Ramos (cell line): Measurements from ENCODE around the gene GON4L.
"Not testable (repeated sequence)": the region's sequence is repeated elsewhere in the genome, so short reads cannot be mapped to it uniquely, and the experiment has no call there.

Experiments used
- in situ Hi-C: fragments of 300-500 bp; cut with MboI; formaldehyde crosslinking; loops from one replicate; pipeline ENCODE4 v1.14.3; 2022; ENCODE audit warnings: low sequenced_read_pairs; ENCODE audit not compliant: unreplicated experiment

GON4L gene

DNA sequence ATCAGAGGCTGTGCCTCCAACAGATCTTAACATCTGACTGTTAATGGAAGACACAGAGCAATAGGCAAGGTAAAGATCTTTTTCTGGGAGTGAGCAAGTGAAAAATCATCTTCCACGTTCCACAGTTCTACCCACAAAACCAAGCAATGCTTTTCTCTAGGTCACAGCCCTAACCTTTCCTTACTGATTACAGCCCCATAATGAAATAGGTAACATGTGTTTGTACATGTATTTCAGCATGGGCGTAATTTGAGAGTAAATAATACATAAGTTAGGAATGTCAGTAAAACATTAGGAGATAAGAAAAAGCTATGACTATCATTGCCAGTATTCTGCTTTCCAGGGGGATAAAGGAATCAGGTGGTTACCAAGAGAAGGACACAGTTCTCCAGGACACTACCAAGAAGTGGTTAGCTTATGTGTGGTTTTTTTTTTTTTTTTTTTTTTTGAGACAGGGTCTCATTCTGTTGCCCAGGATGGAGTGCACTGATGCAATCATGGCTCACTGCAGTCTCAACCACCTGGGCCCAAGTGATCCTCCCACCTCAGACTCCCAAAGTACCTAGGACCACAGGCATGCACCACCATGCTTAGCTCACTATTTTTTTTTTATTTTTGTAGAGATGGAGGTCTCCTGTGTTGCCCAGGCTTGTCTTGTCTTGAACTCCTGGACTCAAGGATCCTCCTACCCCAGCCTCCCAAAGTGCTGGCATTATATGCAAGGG is 96.1 kb downstream of the GON4L start:
- in situ Hi-C loops, result no loop called here

DNA sequence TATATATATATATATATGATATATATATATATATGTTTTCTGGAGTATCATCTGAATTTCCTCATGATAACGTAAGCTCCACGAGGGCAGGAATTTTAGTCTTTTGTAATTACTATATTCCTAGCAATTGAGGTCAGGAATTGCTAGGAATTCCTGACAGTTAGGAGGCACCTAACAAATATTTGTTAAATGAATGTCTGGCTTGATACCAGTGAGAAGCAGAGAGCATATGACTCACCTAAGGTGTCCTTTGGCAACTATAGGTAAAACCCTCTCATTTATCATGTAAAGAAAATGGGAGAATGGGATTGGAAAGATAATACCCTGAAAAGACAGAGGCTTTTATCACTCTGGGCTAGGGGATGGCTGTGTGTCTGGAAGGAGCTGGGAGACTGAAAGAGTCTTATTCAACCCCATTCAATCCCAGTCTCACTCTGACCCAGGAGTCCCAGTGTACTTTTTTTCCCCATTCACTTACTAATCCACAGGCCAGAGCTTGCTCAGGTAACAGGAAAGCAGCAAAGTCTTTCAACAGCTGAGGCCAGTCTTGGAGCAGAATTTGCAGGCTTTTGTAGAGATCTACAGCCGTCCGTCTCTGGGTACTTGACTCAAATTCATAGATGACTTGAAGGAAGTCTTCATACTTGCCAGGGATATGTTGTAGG is 96.9 kb downstream of the GON4L start:
- in situ Hi-C loops, result no loop called here

DNA sequence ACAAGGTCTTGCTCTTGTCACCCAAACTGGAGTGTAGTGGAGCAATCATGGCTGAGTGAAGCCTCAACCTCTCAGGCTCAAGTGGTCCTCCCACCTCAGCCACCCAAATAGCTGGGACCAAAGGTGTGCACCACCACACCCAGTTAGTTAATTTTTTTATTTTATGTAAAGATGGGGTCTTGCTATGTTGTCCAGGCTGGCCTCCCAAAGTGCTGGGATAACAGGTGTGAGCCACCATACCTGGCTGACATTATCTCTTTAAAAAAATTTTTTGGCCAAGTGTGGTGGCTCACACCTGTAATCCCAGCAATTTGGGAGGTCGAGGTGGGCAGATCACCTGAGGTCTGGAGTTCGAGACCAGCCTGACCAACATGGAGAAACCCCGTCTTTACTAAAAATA is 98.0 kb downstream of the GON4L start:
- in situ Hi-C loops, result not testable (repeated sequence)

DNA sequence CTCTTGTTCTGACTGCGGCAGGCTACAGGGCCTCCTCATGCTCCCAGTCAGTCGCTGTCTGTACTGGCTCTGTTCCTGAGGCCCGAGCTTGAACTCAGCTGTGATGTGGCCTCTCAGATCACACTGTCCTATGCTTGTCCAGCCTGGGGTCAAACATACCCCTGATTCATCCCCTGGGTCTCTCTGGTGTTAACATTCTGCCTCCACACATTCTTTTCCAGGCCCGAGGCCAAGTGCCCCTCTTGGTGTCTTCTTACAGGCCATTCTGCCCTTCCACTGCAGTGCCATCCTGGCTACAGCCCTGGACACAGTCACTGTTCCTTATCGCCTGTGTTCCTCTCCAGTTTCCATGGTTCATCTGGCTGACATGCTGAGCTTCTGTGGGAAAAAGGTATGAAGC is 108.9 kb downstream of the GON4L start:
- in situ Hi-C loops, result not testable (repeated sequence)

DNA sequence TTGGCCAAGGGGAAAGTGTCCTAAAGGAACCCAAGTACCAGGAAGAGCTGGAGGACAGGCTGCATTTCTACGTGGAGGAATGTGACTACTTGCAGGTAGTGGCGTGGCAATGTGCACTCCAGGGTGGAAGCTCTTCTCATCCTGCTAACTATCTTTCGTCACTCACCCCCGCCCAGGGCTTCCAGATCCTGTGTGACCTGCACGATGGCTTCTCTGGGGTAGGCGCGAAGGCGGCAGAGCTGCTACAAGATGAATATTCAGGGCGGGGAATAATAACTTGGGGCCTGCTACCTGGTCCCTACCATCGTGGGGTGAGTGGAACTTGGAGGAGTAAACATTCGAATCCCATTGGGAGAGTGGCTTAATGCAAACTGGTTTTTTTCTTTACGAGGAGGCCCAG is 109.4 kb downstream of the GON4L start:
- in situ Hi-C loops, result not testable (repeated sequence)

DNA sequence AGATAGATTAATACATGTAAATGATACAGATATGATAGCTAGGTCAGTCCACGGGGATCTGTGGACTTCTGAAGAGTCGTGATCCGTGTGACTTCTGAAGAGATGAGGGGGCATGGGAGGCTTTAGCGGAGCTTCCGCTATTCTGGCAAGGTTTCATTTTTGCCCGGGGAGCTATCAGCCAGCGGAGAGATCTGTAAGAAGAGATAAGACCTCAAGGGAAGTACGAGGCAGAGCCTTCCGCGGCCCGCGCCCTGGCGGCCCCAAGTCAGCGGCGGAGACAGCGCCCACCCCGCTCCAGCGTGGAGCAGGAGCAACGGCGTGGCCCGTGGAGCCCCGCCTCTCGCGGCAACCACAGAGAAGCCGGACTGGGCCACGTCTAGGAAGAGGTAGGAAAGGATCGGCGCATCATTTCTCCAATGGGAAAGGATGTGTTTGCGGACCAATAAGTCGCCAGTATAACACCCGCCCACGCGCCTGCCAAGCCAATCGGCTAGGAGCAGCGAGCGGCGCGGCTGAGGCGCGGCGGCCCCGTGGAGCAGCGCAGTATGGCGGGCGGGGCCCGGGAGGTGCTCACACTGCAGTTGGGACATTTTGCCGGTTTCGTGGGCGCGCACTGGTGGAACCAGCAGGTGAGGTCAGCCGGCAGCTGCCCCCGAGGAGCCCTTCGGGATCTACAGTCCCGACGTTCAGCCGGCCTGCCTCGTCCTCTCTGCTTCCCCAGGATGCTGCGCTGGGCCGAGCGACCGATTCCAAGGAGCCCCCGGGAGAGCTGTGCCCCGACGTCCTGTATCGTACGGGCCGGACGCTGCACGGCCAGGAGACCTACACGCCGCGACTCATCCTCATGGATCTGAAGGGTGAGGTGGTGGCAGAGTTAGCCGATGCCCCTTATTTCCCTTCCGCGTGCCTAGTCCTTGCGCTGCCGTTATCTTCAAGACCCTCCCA is 111.5 kb downstream of the GON4L start:
- in situ Hi-C loops, result not testable (repeated sequence)

DNA sequence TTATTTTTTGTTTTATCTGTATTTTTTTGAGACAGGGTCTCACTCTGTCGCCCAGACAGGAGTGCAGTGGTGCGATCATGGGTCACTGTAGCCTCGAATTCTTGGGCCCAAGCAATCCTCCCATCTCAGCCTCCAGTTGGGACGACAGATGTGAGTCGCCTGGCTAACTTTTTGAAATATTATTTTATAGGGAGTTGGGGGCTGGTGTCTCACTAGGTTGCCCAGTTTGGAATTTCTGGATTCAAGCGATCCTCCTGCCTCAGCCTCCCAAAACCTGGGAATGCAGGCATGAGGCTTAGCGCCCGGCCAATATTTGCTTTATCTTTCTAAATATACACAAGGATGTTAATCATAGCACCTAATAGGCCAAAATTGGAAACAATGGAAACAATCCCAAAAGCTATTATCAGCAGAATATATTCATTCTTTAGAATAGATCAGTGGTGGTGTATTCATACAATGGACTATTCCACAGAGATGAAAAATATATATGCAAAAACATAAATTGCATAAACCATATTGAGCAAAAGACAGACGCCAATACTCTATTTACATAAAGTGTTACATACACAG is 112.2 kb downstream of the GON4L start:
- in situ Hi-C loops, result no loop called here

DNA sequence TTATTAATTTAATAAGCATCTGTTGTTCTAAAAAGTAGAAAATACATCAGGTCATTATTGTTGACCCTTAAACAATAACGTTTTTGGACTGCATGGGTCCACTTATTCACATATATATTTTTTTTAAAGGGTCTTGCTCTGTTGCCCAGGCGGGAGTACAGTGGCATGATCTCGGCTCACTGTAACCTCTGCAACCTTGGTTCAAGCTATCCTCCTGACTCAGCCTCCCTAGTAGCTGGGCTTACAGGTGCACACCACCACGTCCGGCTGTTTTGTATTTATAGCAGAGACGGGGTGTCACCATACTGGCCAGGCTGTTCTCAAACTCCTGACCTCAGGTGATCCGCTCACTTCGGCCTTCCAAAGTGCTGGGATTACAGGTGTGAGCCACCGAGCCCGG is 115.1 kb downstream of the GON4L start:
- in situ Hi-C loops, result no loop called here

DNA sequence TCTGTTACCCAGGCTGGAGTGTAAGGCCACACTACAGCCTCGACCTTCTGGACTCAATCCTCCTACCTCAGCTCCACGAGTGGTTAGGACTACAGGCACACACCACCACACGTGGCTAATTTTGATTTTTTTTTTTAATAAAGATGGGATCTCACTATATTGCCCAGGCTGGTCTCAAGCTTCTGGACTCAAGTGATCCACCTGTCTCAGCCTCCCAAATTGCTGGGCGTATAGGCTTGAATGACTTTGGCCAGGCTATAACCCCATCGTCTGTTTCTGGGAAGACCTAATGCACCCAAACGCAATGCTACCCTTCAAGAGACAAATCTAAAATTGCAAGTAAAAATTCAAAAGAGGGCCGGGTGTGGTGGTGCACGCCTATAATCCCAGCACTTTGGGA is 116.0 kb downstream of the GON4L start:
- in situ Hi-C loops, result no loop called here

DNA sequence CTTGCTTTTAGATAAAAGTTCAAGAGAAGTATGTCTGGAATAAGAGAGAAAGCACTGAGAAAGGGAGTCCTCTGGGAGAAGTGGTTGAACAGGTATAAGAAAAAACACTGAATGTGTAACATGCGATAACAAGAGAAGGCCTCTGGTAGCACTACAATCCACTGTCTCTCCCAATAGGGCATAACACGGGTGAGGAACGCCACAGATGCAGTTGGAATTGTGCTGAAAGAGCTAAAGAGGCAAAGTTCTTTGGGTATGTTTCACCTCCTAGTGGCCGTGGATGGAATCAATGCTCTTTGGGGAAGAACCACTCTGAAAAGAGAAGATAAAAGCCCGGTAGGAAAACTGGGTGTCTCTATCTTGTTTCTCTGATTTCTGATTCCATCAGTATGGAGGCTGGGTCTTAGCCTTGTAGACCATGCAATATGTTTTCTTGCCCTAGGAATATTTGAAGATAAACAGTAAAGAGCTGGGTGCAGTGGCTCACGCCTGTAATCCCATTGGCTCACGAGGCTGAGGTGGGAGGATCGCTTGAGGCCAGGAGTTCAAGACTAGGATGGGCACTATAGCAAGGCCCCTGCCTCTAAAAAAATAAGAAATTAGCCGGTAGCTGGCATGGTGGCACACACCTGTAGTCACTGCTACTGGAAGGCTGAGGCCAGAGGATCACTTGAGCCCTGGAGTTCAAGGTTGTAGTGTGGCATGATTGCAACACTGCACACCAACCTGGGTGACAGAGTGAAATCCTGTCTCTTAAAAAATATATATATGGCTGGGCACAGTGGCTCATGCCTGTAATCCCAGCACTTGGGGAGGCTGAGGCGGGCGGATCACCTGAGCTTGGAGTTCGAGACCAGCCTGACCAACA is 127.7 kb downstream of the GON4L start:
- in situ Hi-C loops, result no loop called here

DNA sequence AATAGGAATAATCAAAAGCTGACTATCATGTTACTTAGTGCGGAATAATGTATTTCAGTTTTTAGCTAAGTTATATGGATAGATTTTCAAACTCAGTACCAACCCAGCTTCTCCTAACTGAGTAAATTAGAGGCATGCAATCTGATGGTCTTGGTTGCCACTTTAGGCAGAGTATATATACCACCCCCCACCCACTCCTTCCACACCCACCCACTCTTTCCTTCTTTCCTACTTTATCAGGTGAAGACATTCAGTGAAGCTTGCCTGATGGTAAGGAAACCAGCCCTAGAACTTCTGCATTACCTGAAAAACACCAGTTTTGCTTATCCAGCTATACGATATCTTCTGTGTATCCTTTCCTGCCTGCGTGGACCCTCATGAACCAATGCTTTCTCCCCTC is 131.9 kb downstream of the GON4L start:
- in situ Hi-C loops, result no loop called here

DNA sequence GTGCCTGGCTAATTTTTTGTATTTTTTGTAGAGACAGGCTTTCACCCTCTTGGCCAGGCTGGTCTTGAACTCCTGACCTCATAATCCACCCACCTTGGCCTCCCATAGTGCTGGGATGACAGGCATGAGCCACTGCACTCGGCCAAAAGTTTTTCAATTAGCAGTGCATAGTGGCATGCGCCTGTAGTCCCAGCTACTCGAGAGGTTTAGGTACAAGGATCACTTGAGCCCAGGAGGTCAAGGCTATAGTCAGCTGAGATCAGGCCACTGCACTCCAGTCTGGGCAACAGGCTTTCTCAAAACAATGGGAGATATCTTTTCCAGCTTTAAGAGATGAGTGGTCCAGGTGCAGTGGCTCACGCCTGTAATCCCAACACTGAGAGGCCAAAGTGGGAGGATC is 137.3 kb downstream of the GON4L start:
- in situ Hi-C loops, result no loop called here

DNA sequence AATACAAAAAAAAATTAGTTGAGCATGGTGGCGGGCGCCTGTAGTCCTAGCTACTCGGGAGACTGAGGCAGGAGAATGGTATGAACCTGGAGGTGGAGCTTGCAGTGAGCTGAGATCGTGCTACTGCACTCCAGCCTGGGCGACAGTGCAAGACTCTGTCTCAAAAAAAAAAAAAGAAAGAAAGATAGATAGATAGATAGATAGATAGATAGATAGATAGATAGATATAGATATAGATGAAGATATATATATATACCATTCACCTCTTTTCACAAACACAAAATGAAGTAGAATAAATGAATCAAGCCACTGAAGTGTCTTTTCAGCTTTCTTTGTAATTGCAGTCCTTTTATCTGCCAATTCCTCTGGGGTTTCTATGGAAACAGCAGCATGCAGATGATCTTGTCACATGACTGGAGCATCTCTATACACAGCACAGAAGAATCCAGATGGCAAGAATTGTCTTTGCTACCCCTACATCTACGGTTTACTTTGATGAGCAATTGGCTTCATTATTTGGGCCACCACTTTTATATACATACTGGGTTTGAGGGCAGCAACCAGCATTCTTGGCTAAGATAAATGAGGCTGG is 138.4 kb downstream of the GON4L start:
- in situ Hi-C loops, result not testable (repeated sequence)

DNA sequence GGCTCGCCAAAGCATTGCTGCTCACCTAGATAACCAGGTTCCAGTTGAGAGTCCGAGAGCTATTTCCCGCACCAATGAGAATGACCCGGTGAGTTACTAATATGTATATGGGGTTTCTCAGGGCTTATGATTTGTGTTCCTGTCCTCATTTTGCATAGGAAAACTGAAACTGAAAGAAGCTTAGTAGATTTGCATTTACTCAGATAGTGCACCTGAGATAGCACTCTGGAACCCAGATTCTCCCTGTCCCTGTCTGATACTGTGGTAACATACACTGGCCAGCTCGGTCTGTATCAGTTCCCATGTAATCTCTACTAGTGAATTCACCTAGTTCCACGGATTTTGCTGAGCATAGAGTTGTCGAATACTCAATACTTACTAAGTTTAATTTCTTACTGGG is 140.0 kb downstream of the GON4L start:
- in situ Hi-C loops, result no loop called here

DNA sequence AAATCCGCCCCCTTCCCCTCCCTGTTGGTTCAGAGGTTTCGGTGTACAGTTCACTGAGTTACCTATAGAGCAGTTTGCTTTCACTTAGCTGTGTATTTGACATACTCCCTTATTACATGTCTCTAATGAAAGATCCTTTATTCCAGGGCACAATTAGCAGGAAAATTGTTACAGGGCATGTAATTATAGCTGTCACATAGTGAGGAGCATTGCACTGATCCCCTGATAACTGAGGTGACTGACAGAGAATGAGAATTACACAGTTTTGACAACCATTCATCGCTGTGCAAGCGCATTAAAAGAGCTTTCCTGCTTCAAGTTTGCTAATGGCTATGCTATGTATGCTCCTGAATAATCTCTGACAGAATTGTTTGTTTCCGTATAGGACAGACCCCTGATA is 141.2 kb downstream of the GON4L start:
- in situ Hi-C loops, result no loop called here

DNA sequence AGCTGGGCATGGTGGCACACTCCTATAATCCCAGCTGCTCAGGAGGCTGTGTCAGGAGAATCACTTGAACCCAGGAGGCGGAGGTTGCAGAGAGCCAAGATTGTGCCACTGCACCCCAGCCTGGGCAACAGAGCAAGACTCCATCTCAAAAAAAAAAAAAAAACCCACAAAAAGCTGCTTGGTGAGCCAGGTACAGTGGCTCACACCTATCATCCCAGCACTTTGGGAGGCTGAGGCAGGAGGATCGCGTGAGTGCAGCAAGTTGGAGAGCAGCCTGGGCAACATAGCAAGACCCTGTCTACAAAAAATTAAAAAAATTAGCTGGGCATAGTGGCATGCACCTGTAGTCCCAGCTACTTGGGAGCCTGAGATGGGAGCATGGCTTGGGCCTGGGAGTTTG is 142.0 kb downstream of the GON4L start:
- in situ Hi-C loops, result not testable (repeated sequence)

DNA sequence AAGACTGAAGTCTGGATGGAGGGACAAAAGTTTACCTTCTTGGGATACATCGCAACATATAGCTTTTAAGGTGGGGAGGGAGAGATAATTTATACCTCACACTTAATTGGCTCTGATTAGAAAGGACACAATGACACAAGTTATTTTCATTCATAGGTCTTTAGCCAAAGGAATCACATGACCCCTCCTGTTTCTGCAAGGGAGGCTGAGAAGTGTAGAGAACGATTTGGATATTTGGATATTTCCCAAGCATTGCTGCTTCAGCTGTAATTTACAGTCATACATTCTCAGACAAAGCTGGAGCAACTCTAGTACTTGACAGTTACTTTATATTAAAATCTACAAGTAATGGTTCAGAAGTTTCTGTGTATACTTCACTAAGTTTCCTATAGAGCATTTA is 143.9 kb downstream of the GON4L start:
- in situ Hi-C loops, result no loop called here

DNA sequence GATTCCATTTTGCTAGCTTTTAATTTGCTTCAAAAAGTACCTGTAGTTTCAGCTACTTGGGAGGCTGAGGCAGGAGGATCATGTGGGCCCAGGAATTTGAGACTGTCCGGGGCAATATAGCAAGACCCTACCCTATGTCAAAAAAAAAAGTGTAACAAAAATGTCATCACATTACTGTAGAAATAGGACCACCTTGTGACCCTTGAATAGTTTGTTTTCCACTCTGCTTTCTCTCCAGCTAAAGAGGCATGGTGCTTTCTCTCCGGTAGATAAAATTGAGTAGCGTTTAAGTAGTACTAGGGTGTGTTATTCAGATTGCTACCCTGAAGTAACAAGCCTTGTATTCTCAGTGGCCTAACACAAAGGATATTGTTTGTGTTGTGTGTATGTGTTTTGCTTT is 144.4 kb downstream of the GON4L start:
- in situ Hi-C loops, result not testable (repeated sequence)

DNA sequence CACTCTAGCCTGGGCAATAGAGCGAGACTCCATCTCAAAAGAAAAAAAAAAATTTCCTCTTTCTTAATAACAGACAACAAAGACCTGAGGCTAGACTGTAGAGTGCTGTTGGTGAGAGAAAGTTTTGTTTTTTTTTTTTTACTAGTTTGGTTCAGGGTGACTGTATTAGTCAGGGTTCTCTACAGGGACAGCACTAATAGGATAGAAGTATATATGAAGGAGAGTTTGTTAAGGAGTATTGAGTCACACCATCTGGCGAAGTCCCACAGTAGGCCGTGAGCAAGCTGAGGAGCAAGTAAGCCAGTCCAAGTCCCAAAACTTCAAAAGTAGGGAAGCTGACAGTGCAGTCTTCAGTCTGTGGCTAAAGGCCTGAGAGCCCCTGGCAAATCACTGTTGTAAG is 145.6 kb downstream of the GON4L start:
- in situ Hi-C loops, result not testable (repeated sequence)
